K562 (cell line): ENCODE results near the gene TSPAN14. TPM values are rescaled to one million over a fixed set of nuclear protein-coding genes. Genes with fewer than 3 reads are reported as not detected.
A peak's percentile ranks its signal among the peaks of the same experiment; 100 is the strongest.

Experiments
- ATF6 ChIP-seq: sonication (generic); formaldehyde crosslinking; IDR thresholded peaks from 2 replicates; pipeline ENCODE4 v1.4.0; 2020; ENCODE audit warnings: mild to moderate bottlenecking, missing genetic modification reagents
- BCOR ChIP-seq: fragments of 450-650 bp; IDR thresholded peaks from 2 replicates; pipeline ENCODE4 v1.6.1; 2016
- EP300 ChIP-seq: IDR thresholded peaks from 2 replicates; pipeline ENCODE4 v1.6.1; 2012; ENCODE audit warnings: low read length, improper control_type of control experiment
- IRF9 ChIP-seq: fragments of 450-650 bp; IDR thresholded peaks from 2 replicates; pipeline ENCODE4 v1.6.1; 2016; ENCODE audit warnings: missing biosample characterization, missing genetic modification characterization
- MAX ChIP-seq: sonication (generic); formaldehyde crosslinking; IDR thresholded peaks from 2 replicates; pipeline ENCODE4 v1.9.0; 2022; ENCODE audit warnings: mild to moderate bottlenecking, missing genetic modification reagents
- MLLT1 ChIP-seq, 2 experiments: fragments of 450-650 bp; IDR thresholded peaks; 2 replicates each; pipeline ENCODE4 v1.6.1; 2016
- NR1H2 ChIP-seq: sonication (generic); formaldehyde crosslinking; IDR thresholded peaks from 2 replicates; pipeline ENCODE4 v1.4.0; 2020; ENCODE audit warnings: mild to moderate bottlenecking, missing genetic modification reagents
- NR4A1 ChIP-seq, 2 experiments: fragments of 250-450 bp in 1 of 2; fragments of 450-650 bp in 1 of 2; sonication (Bioruptor Pico) in 1 of 2; IDR thresholded peaks; 2 replicates each; pipeline versions ENCODE4 v1.4.0 to v1.6.1; 2016 to 2020; ENCODE audit warnings: mild to moderate bottlenecking in 2 of 2, missing compliant biosample characterization in 1 of 2, missing genetic modification characterization in 1 of 2, moderate library complexity in 1 of 2
- PHTF2 ChIP-seq: fragments of 250-450 bp; sonication (Bioruptor Pico); IDR thresholded peaks from 2 replicates; pipeline ENCODE4 v1.5.0; 2021; ENCODE audit warnings: mild to moderate bottlenecking
- RBM39 ChIP-seq: fragments of 200-400 bp; formaldehyde crosslinking; optimal IDR thresholded peaks from 2 replicates; pipeline ENCODE3; 2018; ENCODE audit warnings: low read depth, low read length
- RFX1 ChIP-seq: fragments of 450-650 bp; IDR thresholded peaks from 2 replicates; pipeline ENCODE4 v1.6.1; 2016; ENCODE audit warnings: mild to moderate bottlenecking, moderate library complexity
- SUPT5H ChIP-seq: fragments of 450-650 bp; IDR thresholded peaks from 2 replicates; pipeline ENCODE4 v1.6.1; 2016
- TAF9B ChIP-seq: fragments of 450-650 bp; IDR thresholded peaks from 2 replicates; pipeline ENCODE4 v1.6.1; 2018; ENCODE audit warnings: mild to moderate bottlenecking; ENCODE audit not compliant: partially characterized antibody
- TRIM24 ChIP-seq, 2 experiments: fragments of 450-650 bp; IDR thresholded peaks; 2 replicates each; pipeline ENCODE4 v1.6.1; 2016
- XRCC5 ChIP-seq: fragments of 200-400 bp; formaldehyde crosslinking; IDR thresholded peaks from 2 replicates; pipeline ENCODE4 v1.6.1; 2017; ENCODE audit warnings: low read depth, mild to moderate bottlenecking, low read length
- ZBTB7A ChIP-seq: IDR thresholded peaks from 2 replicates; pipeline ENCODE4 v1.6.1; 2011; ENCODE audit warnings: low read depth, mild to moderate bottlenecking, low read length, moderate library complexity, borderline replicate concordance; ENCODE audit not compliant: control insufficient read depth
- ZFP1 ChIP-seq: fragments of 450-650 bp; formaldehyde crosslinking; IDR thresholded peaks from 2 replicates; pipeline ENCODE4 v1.4.0; 2020; ENCODE audit warnings: mild to moderate bottlenecking, mixed read lengths
- ZFX ChIP-seq: sonication (generic); formaldehyde crosslinking; IDR thresholded peaks from 2 replicates; pipeline ENCODE4 v1.8.0; 2022; ENCODE audit warnings: mild to moderate bottlenecking, missing genetic modification reagents, moderate library complexity
- ZNF12 ChIP-seq: sonication (generic); formaldehyde crosslinking; IDR thresholded peaks from 2 replicates; pipeline ENCODE4 v1.4.0; 2020; ENCODE audit warnings: mild to moderate bottlenecking, missing genetic modification reagents
- ZNF197 ChIP-seq: fragments of 200-800 bp; sonication (Bioruptor generic); IDR thresholded peaks from 2 replicates; pipeline ENCODE4 v1.6.1; 2016; ENCODE audit warnings: low read depth, missing genetic modification characterization, missing compliant biosample characterization
- ZNF224 ChIP-seq: sonication (generic); formaldehyde crosslinking; IDR thresholded peaks from 2 replicates; pipeline ENCODE4 v1.8.0; 2022; ENCODE audit warnings: mild to moderate bottlenecking, missing genetic modification reagents
- ZNF347 ChIP-seq: fragments of 450-650 bp; formaldehyde crosslinking; IDR thresholded peaks from 2 replicates; pipeline ENCODE4 v1.4.0; 2020; ENCODE audit warnings: low read depth, mild to moderate bottlenecking, moderate library complexity
- ZNF57 ChIP-seq: fragments of 450-650 bp; formaldehyde crosslinking; IDR thresholded peaks from 2 replicates; pipeline ENCODE4 v1.4.0; 2020; ENCODE audit warnings: mild to moderate bottlenecking, moderate library complexity
- ZNF695 ChIP-seq: fragments of 450-650 bp; formaldehyde crosslinking; IDR thresholded peaks from 2 replicates; pipeline ENCODE4 v1.4.0; 2020; ENCODE audit warnings: mild to moderate bottlenecking, moderate library complexity
- polyA plus RNA-seq, 8 experiments: library from polyadenylated mRNA; depleted of rRNA in 4 of 8; stranded (reverse) in 5 of 8; unstranded in 3 of 8; fragments of >200 nt; fragmentation: Nextera tagmentation in 2 of 8; fragmentation: Illumina TruSeq in 1 of 8; extraction: Ambion mirVana in 2 of 8; extraction: Trizol in 1 of 8; gene quantifications; 2 replicates each; pipeline versions ENCODE4 v1.2.1 to v1.2.3, GENCODE V29; 2011 to 2014; ENCODE audit warnings: inconsistent platforms in 1 of 8, missing spikeins in 1 of 8
- total RNA-seq, 7 experiments: library from RNA; depleted of rRNA in 6 of 7; stranded (reverse); fragments of >200 nt in 6 of 7; fragmentation: Illumina TruSeq in 2 of 7; extraction: Trizol in 2 of 7; gene quantifications; 2 replicates each; pipeline versions ENCODE4 v1.2.1 to v1.2.3, GENCODE V29; 2011 to 2021; ENCODE audit warnings: low replicate concordance in 1 of 7

TSPAN14 gene
- total and polyA plus RNA-seq, 9 of the 15 experiments (the other 6 are each of a cell fraction or from before 2014, with no cell fraction given): 5.8 to 92.9 (median 23.3) TPM

- TF ChIP-seq RBM39: no peak
- no peak for TF ChIP-seq NR1H2
- no peak for TF ChIP-seq TAF9B
- TF ChIP-seq XRCC5: no peak
- TF ChIP-seq NR4A1 (CRISPR knock-in tag; IDR thresholded peaks at IDR 0.05): no peak
- no peak for TF ChIP-seq NR4A1 (tag; IDR thresholded peaks at IDR 0.05)
- no peak for TF ChIP-seq ZNF695
- no peak for TF ChIP-seq ZNF347 (CRISPR knock-in tag)
- no peak for TF ChIP-seq ZNF12 (CRISPR knock-in tag)
- no peak for TF ChIP-seq EP300
- no peak for TF ChIP-seq MAX (CRISPR knock-in tag)
- TF ChIP-seq RFX1: no peak
- TF ChIP-seq ZNF224 (CRISPR knock-in tag): no peak
- TF ChIP-seq ATF6 (CRISPR knock-in tag): no peak
- no peak for TF ChIP-seq ZNF197 (CRISPR knock-in tag)
- TF ChIP-seq PHTF2 (CRISPR knock-in tag): no peak
- no peak for TF ChIP-seq MLLT1 (IDR thresholded peaks at IDR 0.05)
- no peak for TF ChIP-seq BCOR
- TF ChIP-seq ZFP1 (CRISPR knock-in tag): no peak
- TF ChIP-seq IRF9 (tag): no peak
- peak; percentile 77; the same call in 1 of the 2 replicates for TF ChIP-seq ZBTB7A
- TF ChIP-seq ZNF57: no peak
- 0 out of 2 replicates have a peak, but pooled peaks have one; percentile 13 for TF ChIP-seq SUPT5H
- peak; percentile 92 for TF ChIP-seq ZFX (CRISPR knock-in tag)
- no peak for TF ChIP-seq TRIM24 (IDR thresholded peaks at IDR 0.05)
Measured at GRCh38 chr10:80453842-80454512, at the start of gene TSPAN14 (continued).
